ENCODE data around the gene GRIK3.

The GRIK3 gene

DNA sequence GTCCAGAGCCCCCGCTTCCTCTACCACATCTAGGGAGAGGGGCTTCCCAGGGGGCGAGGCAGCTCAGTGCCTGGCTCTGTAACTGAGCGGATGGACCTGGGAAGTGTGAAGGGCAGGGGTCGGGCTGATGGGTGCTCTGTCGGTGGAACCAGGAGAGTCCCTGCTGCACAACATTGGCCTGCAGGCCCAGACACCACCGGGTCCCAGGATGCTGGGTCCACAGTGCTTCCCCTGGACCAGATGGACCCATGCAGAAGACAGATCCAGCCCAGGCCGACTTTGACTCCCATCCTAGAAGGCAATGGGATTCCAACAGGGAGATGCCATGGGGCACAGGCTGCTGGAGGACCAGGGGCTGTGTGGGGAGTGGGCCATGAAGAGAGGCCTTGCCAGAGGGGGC lies 212.9 kb downstream of the GRIK3 start:
- TF ChIP-seq, protein P1, sequence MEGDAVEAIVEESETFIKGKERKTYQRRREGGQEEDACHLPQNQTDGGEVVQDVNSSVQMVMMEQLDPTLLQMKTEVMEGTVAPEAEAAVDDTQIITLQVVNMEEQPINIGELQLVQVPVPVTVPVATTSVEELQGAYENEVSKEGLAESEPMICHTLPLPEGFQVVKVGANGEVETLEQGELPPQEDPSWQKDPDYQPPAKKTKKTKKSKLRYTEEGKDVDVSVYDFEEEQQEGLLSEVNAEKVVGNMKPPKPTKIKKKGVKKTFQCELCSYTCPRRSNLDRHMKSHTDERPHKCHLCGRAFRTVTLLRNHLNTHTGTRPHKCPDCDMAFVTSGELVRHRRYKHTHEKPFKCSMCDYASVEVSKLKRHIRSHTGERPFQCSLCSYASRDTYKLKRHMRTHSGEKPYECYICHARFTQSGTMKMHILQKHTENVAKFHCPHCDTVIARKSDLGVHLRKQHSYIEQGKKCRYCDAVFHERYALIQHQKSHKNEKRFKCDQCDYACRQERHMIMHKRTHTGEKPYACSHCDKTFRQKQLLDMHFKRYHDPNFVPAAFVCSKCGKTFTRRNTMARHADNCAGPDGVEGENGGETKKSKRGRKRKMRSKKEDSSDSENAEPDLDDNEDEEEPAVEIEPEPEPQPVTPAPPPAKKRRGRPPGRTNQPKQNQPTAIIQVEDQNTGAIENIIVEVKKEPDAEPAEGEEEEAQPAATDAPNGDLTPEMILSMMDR (IDR thresholded peaks at IDR 0.05; ENCODE audit: low read depth, low read length): no peak
- TF ChIP-seq EZH2phosphoT487 (IDR thresholded peaks at IDR 0.05; ENCODE audit: low read depth): no peak
- H3K4me2 ChIP-seq (ENCODE audit: low read length): no peak overlapping the region

DNA sequence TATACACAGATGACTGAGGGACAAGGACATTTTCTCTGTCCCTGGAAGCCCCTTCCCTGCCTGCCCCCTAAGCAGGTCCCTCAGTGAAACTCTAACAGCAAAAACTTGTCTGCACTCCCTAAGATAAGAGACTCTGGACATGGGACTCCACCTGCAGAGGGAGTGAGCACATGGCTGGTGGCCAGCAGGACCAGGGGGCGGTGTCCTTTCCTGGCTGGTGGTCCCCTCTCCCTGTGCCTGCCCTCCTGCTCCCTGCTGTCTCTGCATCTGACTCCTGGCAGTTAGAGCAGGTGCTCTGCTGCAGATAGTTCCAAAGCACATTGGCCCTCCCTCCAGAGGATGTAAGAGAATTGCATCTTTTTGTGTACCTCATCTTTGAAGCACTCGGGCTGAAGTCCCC lies 215.5 kb downstream of the GRIK3 start:
- Histone ChIP-seq H4K20me1 (ENCODE audit: insufficient read depth, low read length) (no peaks in the 10 kb centered on the region), H3K9ac (ENCODE audit: low read length) (no peak overlapping the region), H3K27me3 (ENCODE audit: low read depth, low read length) (peaks cover 12% of the 10 kb centered on the region), H3K4me2 (ENCODE audit: low read length) (no peak overlapping the region), H3K27ac (ENCODE audit: low read length) (no peak overlapping the region), H3K4me1 (ENCODE audit: low read length) (no peaks in the 10 kb centered on the region), H3K9me3 (ENCODE audit: insufficient read depth, low read length) (no peaks in the 10 kb centered on the region), H3K79me2 (ENCODE audit: low read length) (no peaks in the 10 kb centered on the region), H3K4me3 (ENCODE audit: low read length) (no peak overlapping the region), H2AFZ (ENCODE audit: low read depth, low read length) (no peak overlapping the region), H3K36me3 (replicated peaks; ENCODE audit: low read depth, low read length) (no peaks in the 10 kb centered on the region)
- TF ChIP-seq EZH2phosphoT487 (IDR thresholded peaks at IDR 0.05; ENCODE audit: low read depth): no peak
- TF ChIP-seq, protein P1 (IDR thresholded peaks at IDR 0.05; ENCODE audit: low read depth, low read length): no peak

More for the DNA sequence above, 212.9 kb downstream of the GRIK3 start:
- Histone ChIP-seq H3K9me3 (ENCODE audit: insufficient read depth, low read length) (no peaks in the 10 kb centered on the region), H2AFZ (ENCODE audit: low read depth, low read length) (no peak overlapping the region), H3K27ac (ENCODE audit: low read length) (no peak overlapping the region), H3K36me3 (replicated peaks; ENCODE audit: low read depth, low read length) (no peaks in the 10 kb centered on the region), H3K27me3 (ENCODE audit: low read depth, low read length) (peaks cover 12% of the 10 kb centered on the region), H3K4me3 (ENCODE audit: low read length) (no peak overlapping the region), H3K79me2 (ENCODE audit: low read length) (no peaks in the 10 kb centered on the region), H3K4me1 (ENCODE audit: low read length) (no peaks in the 10 kb centered on the region), H3K9ac (ENCODE audit: low read length) (no peak overlapping the region), H4K20me1 (ENCODE audit: insufficient read depth, low read length) (no peaks in the 10 kb centered on the region)

DNA sequence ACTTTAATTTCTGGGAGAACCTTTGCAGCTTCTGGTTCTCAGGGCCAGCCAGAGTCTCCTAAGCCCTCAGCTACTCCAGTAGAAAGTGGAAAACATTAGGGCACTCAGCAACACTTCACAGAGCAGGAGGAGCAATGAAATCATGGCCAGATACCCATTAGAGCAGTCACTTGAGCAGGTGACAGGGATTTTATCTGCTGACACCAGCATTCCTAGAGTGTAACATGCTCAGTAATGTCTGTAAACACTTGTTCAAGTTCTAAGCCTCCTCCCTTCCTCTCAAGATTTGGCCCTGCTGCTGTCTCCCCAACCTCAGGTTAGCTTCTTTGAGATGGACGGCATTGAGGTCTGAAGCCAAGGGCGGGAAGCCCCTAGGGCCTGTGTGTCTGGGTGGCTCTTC lies 218.0 kb downstream of the GRIK3 start:
- Histone ChIP-seq H3K27me3 (ENCODE audit: low read depth, low read length) (peaks cover 12% of the 10 kb centered on the region), H3K9ac (ENCODE audit: low read length) (no peak overlapping the region)

DNA sequence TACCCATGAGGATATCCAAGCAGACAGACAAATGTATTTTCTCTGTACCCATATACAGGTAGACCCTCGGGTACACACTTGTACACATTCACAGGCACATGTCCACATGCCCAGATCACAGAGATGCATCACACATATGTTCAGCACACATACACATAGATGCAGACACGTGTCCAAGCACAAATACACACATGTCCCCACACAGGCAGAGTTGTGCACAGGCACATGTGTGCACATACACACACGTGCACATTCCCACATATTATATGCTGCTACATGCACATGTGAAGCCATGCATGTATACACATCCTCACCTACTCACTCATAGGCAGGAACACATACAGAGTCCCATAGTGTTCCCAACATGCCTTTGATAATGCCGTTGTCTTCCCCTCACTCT lies 219.5 kb downstream of the GRIK3 start:
- no peaks in the 10 kb centered on the region for H3K4me1 ChIP-seq (ENCODE audit: low read length)
- H3K79me2 ChIP-seq (ENCODE audit: low read length): no peaks in the 10 kb centered on the region
- no peak overlapping the region for H3K27ac ChIP-seq (ENCODE audit: low read length)
- H3K9me3 ChIP-seq (ENCODE audit: insufficient read depth, low read length): no peaks in the 10 kb centered on the region
- no peaks in the 10 kb centered on the region for H4K20me1 ChIP-seq (ENCODE audit: insufficient read depth, low read length)
- no peak overlapping the region for H3K4me2 ChIP-seq (ENCODE audit: low read length)
- H3K27me3 ChIP-seq (ENCODE audit: low read depth, low read length): peaks cover 12% of the 10 kb centered on the region
- no peaks in the 10 kb centered on the region for H3K36me3 ChIP-seq (replicated peaks; ENCODE audit: low read depth, low read length)
- H2AFZ ChIP-seq (ENCODE audit: low read depth, low read length): no peak overlapping the region
- H3K9ac ChIP-seq (ENCODE audit: low read length): no peak overlapping the region
- no peak for TF ChIP-seq EZH2phosphoT487 (IDR thresholded peaks at IDR 0.05; ENCODE audit: low read depth)
- TF ChIP-seq, protein P1 (IDR thresholded peaks at IDR 0.05; ENCODE audit: low read depth, low read length): no peak
- H3K4me3 ChIP-seq (ENCODE audit: low read length): no peak overlapping the region

More for the DNA sequence above, 218.0 kb downstream of the GRIK3 start:
- H2AFZ ChIP-seq (ENCODE audit: low read depth, low read length): no peak overlapping the region
- no peaks in the 10 kb centered on the region for H4K20me1 ChIP-seq (ENCODE audit: insufficient read depth, low read length)
- H3K36me3 ChIP-seq (replicated peaks; ENCODE audit: low read depth, low read length): no peaks in the 10 kb centered on the region
- H3K4me3 ChIP-seq (ENCODE audit: low read length): no peak overlapping the region
- H3K4me2 ChIP-seq (ENCODE audit: low read length): no peak overlapping the region
- H3K27ac ChIP-seq (ENCODE audit: low read length): no peak overlapping the region
- no peaks in the 10 kb centered on the region for H3K4me1 ChIP-seq (ENCODE audit: low read length)
- no peaks in the 10 kb centered on the region for H3K79me2 ChIP-seq (ENCODE audit: low read length)
- no peaks in the 10 kb centered on the region for H3K9me3 ChIP-seq (ENCODE audit: insufficient read depth, low read length)
- TF ChIP-seq, protein P1 (IDR thresholded peaks at IDR 0.05; ENCODE audit: low read depth, low read length): no peak
- no peak for TF ChIP-seq EZH2phosphoT487 (IDR thresholded peaks at IDR 0.05; ENCODE audit: low read depth)
